Airway epithelial cell (primary cell): ENCODE results near the gene CST9. TPM values are rescaled to one million over a fixed set of nuclear protein-coding genes. Genes with fewer than 3 reads are reported as not detected.

Experiments
- total RNA-seq: library from RNA; depleted of rRNA; stranded (reverse); fragments of >200 nt; gene quantifications from 2 replicates; pipeline ENCODE4 v1.2.3, GENCODE V29; 2015

The CST9 gene
- total RNA-seq: not detected in 2 replicates

GRCh38 chr20:23605867-23606651, at the start of gene CST9:
TSS of gene CST9 (minus strand) at chr20:23605917. CDS start at chr20:23605864, 53 bp downstream.

GRCh38 chr20:23637282-23638221, 31.8 kb upstream of the CST9 start, which contains the start of gene CST3:
TSS of gene CST3 (minus strand) at chr20:23637955. CDS start at chr20:23637862, 93 bp downstream.

GRCh38 chr20:23568320-23568970, 37.3 kb downstream of the CST9 start, which contains the start of gene CST9L:
TSS of gene CST9L (minus strand) at chr20:23568484. CDS start at chr20:23568450, 34 bp downstream.

Other genes with a start within 250 kb of the CST9 start
- gene GZF1, start 243.7 kb downstream of the CST9 start, total RNA-seq: 8.0 and 13.0 TPM in 2 replicates
- 2.9 and 4.9 TPM in 2 replicates for gene NAPB, start 184.4 kb downstream of the CST9 start, total RNA-seq
- not detected in 2 replicates for gene CSTL1, start 166.2 kb downstream of the CST9 start, total RNA-seq
- gene CST11, start 153.0 kb downstream of the CST9 start, total RNA-seq: not detected in 2 replicates
- not detected in 2 replicates for gene CST8, start 114.8 kb downstream of the CST9 start, total RNA-seq
- not detected in 2 replicates for gene CST9L, start 37.4 kb downstream of the CST9 start, total RNA-seq
- gene CST3, start 32.0 kb upstream of the CST9 start, total RNA-seq: 466 and 506 TPM in 2 replicates
- gene CST4, start 83.1 kb upstream of the CST9 start, total RNA-seq: not detected in 2 replicates
- gene CST1, start 145.0 kb upstream of the CST9 start, total RNA-seq: 0.28 TPM in 1 of 2 replicates, not detected in the other
- not detected in 2 replicates for gene CST2, start 220.8 kb upstream of the CST9 start, total RNA-seq